Skeletal muscle tissue (tissue), 4 donors: ENCODE measurements around the gene EPS8L1. TPM values are rescaled to one million over a fixed set of nuclear protein-coding genes. Genes with fewer than 3 reads are reported as not detected.

ENCODE experiments used
- H3K27ac ChIP-seq: one replicate; pipeline ENCODE4 v1.7.0; 2013; ENCODE audit warnings: mild to moderate bottlenecking, low read depth, low read length, inconsistent platforms
- H3K27me3 ChIP-seq, 3 donors: one replicate each; pipeline ENCODE4 v1.7.0; 2013; ENCODE audit warnings: low read length in 3 of 3; ENCODE audit not compliant: control insufficient read depth in 3 of 3, insufficient read depth in 3 of 3
- H3K36me3 ChIP-seq, 3 donors: one replicate each; pipeline ENCODE4 v1.7.0; 2013; ENCODE audit warnings: low read length in 3 of 3; ENCODE audit not compliant: control insufficient read depth in 3 of 3, insufficient read depth in 3 of 3
- H3K4me1 ChIP-seq, 3 donors: one replicate each; pipeline ENCODE4 v1.7.0; 2013; ENCODE audit warnings: low read length in 3 of 3, mild to moderate bottlenecking in 3 of 3; ENCODE audit not compliant: control insufficient read depth in 3 of 3, insufficient read depth in 3 of 3
- H3K4me3 ChIP-seq, 3 donors: one replicate each; pipeline ENCODE4 v1.7.0; 2013; ENCODE audit warnings: low read length in 3 of 3
- H3K9ac ChIP-seq, 3 donors: one replicate each; pipeline ENCODE4 v1.7.0; 2013; ENCODE audit warnings: low read length in 3 of 3, mild to moderate bottlenecking in 3 of 3, moderate library complexity in 2 of 3, low read depth in 1 of 3
- H3K9me3 ChIP-seq, 3 donors: one replicate each; pipeline ENCODE4 v1.7.0; 2013; ENCODE audit warnings: low read length in 3 of 3; ENCODE audit not compliant: control insufficient read depth in 3 of 3
- total RNA-seq: library from RNA; depleted of rRNA; stranded (reverse); fragments of >200 nt; gene quantifications from one replicate; pipeline ENCODE4 v1.2.3, GENCODE V29; 2014
- donor health status: Osteomylitis.

EPS8L1 gene
- total RNA-seq, 1 donor from 2014 or later, result 1.0 TPM

DNA sequence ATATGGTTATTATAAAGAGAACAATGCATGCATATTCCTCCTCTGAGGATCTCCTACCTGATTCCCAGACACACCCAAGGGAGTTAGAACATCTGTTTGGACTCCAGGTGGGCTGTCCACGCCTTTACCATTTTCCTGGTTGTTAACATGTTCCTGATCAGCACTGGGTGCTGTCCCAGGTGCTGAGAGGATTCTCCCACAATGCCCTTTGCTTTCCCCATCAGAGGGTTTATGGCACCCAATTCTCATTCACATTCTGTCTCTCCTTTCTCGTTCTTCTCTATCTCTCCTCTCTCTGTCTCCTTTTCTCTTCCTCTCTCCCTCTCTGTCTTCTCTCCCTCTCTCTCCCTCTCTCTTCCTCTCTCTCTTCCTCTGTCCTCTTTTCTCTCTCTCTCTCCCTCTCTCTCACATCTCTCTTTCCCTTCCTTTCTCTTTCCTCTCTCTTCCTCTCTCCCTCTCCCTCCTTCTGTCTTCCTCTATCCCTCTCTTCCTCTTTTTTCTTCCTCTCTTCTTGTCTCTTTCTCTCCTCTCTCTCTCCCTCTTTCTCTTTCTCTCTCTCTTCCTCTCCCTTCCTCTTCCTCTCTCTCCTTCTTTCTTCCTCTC lies 9.5 kb upstream of the EPS8L1 start:
- Histone ChIP-seq H3K9me3 (peaks cover 0 to 3% (median 0%) of the 10 kb centered on the region in 3 donors), H3K36me3 (no peaks in the 10 kb centered on the region), H3K27me3 (peaks cover 35 to 38% (median 37%) of the 10 kb centered on the region in 3 donors), H3K4me1 (peaks cover 5 to 10% (median 6%) of the 10 kb centered on the region in 3 donors), H3K4me3 (no peak overlapping the region), H3K9ac (no peak overlapping the region), H3K27ac (no peak overlapping the region)

DNA sequence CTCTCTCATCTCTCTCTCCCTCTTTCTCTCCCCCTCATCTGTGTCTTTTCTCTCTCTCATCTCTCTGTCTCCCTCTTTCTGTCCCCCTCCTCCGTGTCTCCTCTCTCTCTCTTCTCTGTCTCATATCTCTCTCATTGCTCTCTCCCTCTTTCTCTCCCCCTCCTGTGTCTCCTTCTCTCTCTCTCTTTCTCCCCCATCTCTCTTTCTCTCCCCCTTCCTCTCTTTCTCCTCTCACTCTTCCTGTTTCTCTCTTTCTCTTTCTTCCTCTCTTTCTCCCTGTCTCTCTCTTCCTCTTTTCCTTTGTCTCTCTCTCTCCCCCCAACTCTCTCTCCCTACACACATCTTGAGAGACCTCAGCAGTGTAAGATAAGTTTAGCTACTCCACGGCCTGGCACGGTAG lies 7.8 kb upstream of the EPS8L1 start:
- H3K36me3 ChIP-seq, result no peaks in the 10 kb centered on the region
- no peak overlapping the region for H3K9ac ChIP-seq
- H3K4me3 ChIP-seq, result no peak overlapping the region
- H3K27me3 ChIP-seq, result peaks cover 41 to 52% (median 44%) of the 10 kb centered on the region in 3 donors
- no peak overlapping the region for H3K27ac ChIP-seq
- peaks cover 0 to 5% (median 3%) of the 10 kb centered on the region in 3 donors for H3K9me3 ChIP-seq
- peaks cover 0 to 5% (median 2%) of the 10 kb centered on the region in 3 donors for H3K4me1 ChIP-seq

DNA sequence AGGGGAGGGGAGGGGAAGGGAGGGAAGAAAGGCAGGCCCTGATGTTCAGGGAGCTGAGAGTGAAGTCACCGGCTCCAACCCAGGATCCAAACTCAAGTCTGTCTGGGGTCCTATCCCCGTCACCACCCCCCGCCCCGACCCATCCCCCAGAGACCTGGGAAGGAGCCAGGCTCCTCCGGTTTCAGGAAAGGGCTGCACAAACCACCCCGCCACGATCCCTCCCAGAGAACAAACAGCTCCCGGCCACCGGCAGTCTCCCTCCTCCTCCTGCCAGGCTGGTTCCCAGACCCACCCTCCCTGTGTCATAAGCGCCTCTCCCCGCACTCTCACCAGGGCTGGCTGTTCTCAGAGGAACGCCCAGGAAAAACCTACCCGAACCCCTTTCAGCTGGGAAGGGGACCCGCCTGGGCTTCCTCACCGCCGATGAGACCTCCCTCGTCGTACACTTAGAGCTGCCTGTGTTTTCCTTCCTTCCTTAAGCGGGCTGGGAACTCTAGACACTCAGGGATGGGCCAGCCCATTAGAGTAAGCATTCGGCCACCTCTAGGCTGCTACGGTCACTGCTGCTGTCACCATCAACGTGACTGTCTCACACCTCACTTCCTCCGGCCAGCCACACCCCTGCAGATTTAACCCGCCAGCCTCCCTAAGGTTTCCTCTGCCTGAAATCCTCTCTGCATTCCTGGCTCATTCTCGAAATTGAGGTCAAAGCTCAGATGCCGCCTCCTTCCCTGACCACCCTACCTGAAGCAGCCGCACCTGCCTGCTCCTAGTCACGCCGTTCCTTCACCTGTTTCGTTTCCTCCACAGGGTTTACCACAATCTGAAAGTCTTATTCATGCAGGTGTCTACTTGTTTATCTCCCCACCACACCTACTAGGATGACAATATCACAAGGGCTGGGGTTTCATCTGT lies 6.5 kb upstream of the EPS8L1 start:
- Histone ChIP-seq H3K9me3 (peaks cover 0 to 5% (median 3%) of the 10 kb centered on the region in 3 donors), H3K36me3 (no peaks in the 10 kb centered on the region), H3K27me3 (peaks cover 44 to 57% (median 49%) of the 10 kb centered on the region in 3 donors), H3K9ac (no peak overlapping the region), H3K4me1 (peaks cover 0 to 5% (median 2%) of the 10 kb centered on the region in 3 donors), H3K4me3 (peak overlapping the region in 2 of 3 donors; percentile 6 to 29), H3K27ac (no peak overlapping the region)

GRCh38 chr19:55069865-55070197 lies 5.8 kb upstream of the EPS8L1 start:
- H3K4me1 ChIP-seq, result peaks cover 0 to 5% (median 2%) of the 10 kb centered on the region in 3 donors
- no peak overlapping the region for H3K27ac ChIP-seq
- no peaks in the 10 kb centered on the region for H3K36me3 ChIP-seq
- H3K9ac ChIP-seq, result no peak overlapping the region
- H3K4me3 ChIP-seq, result peak overlapping the region in 1 of 3 donors; percentile 6
- peaks cover 44 to 57% (median 50%) of the 10 kb centered on the region in 3 donors for H3K27me3 ChIP-seq
- peaks cover 0 to 5% (median 3%) of the 10 kb centered on the region in 3 donors for H3K9me3 ChIP-seq

DNA sequence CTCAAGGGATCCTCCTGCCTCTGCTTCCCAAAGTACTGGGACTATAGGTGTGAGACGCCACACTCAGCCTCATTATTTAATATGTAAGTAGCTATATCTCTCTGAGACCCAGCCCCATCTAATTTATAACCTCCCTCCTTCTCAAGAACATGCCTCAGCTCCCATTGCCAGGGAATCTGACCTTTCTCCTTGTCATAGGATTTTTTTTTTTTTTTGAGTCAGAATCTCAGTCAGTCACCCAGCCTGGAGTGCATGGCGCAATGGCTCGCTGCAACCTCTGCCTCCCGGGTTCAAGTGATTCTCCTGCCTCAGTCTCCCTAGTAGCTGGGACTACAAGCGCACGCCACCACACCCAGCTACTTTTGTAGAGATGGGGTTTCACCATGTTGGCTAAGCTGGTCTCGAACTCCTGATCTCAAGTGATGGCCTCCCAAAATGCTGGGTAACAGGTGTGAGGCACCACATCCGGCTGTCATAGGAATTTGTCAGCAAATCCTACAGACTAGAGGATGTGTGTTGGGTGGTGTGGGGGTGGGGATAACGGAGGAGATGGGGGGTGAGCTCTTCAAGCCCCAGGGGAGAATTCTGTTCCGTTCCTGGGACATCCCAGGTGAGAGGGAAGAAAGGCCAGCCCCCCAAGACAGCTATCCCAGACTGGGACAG lies 5.1 kb upstream of the EPS8L1 start:
- peaks cover 50 to 64% (median 53%) of the 10 kb centered on the region in 3 donors for H3K27me3 ChIP-seq
- H3K36me3 ChIP-seq, result no peaks in the 10 kb centered on the region

GRCh38 chr19:55071129-55071502 lies 4.6 kb upstream of the EPS8L1 start:
- H3K27ac ChIP-seq, result no peak overlapping the region
- H3K4me1 ChIP-seq, result peaks cover 0 to 5% (median 2%) of the 10 kb centered on the region in 3 donors
- no peaks in the 10 kb centered on the region for H3K36me3 ChIP-seq
- no peak overlapping the region for H3K4me3 ChIP-seq
- H3K9ac ChIP-seq, result no peak overlapping the region
- H3K9me3 ChIP-seq, result peaks cover 0 to 5% (median 3%) of the 10 kb centered on the region in 3 donors
- peaks cover 47 to 66% (median 55%) of the 10 kb centered on the region in 3 donors for H3K27me3 ChIP-seq

More for the DNA sequence above, 5.1 kb upstream of the EPS8L1 start:
- Histone ChIP-seq H3K9ac (no peak overlapping the region), H3K4me3 (no peak overlapping the region), H3K27ac (no peak overlapping the region), H3K4me1 (peaks cover 0 to 5% (median 2%) of the 10 kb centered on the region in 3 donors), H3K9me3 (peaks cover 0 to 5% (median 3%) of the 10 kb centered on the region in 3 donors)

GRCh38 chr19:55071913-55072312 lies 3.8 kb upstream of the EPS8L1 start:
- H3K4me3 ChIP-seq, result no peak overlapping the region
- H3K27ac ChIP-seq, result no peak overlapping the region
- peaks cover 0 to 5% (median 3%) of the 10 kb centered on the region in 3 donors for H3K9me3 ChIP-seq
- H3K4me1 ChIP-seq, result peaks cover 0 to 5% (median 2%) of the 10 kb centered on the region in 3 donors
- no peak overlapping the region for H3K9ac ChIP-seq
- H3K36me3 ChIP-seq, result no peaks in the 10 kb centered on the region
- peaks cover 51 to 67% (median 56%) of the 10 kb centered on the region in 3 donors for H3K27me3 ChIP-seq

- Histone ChIP-seq H3K27ac (no peak overlapping the region), H3K36me3 (no peaks in the 10 kb centered on the region), H3K27me3 (peaks cover 45 to 64% (median 48%) of the 10 kb centered on the region in 3 donors), H3K4me3 (no peak overlapping the region), H3K9ac (no peak overlapping the region), H3K4me1 (peaks cover 10 to 13% (median 11%) of the 10 kb centered on the region in 3 donors), H3K9me3 (peaks cover 0 to 5% (median 0%) of the 10 kb centered on the region in 3 donors)
These were observed 652 bp downstream of the EPS8L1 start for GRCh38 chr19:55076321-55076720.

- H3K27me3 ChIP-seq, result peaks cover 46 to 64% (median 51%) of the 10 kb centered on the region in 3 donors
- H3K9ac ChIP-seq, result no peak overlapping the region
- H3K36me3 ChIP-seq, result no peaks in the 10 kb centered on the region
- no peak overlapping the region for H3K4me3 ChIP-seq
- peaks cover 10 to 16% (median 11%) of the 10 kb centered on the region in 3 donors for H3K4me1 ChIP-seq
- peaks cover 0 to 5% (median 0%) of the 10 kb centered on the region in 3 donors for H3K9me3 ChIP-seq
- H3K27ac ChIP-seq, result no peak overlapping the region
These were observed 1.4 kb downstream of the EPS8L1 start for GRCh38 chr19:55077106-55077505.
